Thyroid gland (tissue), 4 donors: ENCODE results near the gene CASP12.

Experiments used
- CTCF ChIP-seq, 6 experiments: fragments of 200-600 bp in 3 of 6; fragments of 450-650 bp in 3 of 6; sonication (generic) in 3 of 6; IDR thresholded peaks; one replicate each; pipeline ENCODE4 v1.5.1; 2016 to 2019; ENCODE audit warnings: antibody characterized with exemption in 6 of 6, mild to moderate bottlenecking in 2 of 6, inconsistent platforms in 1 of 6, moderate library complexity in 1 of 6
- POLR2A ChIP-seq, 2 donors: fragments of 450-650 bp; IDR thresholded peaks; one replicate each; pipeline ENCODE4 v1.6.1; 2017; ENCODE audit warnings: antibody characterized with exemption in 2 of 2, mild to moderate bottlenecking in 2 of 2, moderate library complexity in 1 of 2

GRCh38 chr11:104876324-104876723 is 21.9 kb downstream of the CASP12 start:
- no peak for TF ChIP-seq POLR2A (IDR thresholded peaks at IDR 0.05)
- TF ChIP-seq CTCF (IDR thresholded peaks at IDR 0.05), result no peak
